Gastrocnemius medialis (tissue), 4 donors: ENCODE results near the gene SWI5. TPM values are rescaled to one million over a fixed set of nuclear protein-coding genes. Genes with fewer than 3 reads are reported as not detected.

Experiments used
- ATAC-seq, 2 donors: fragments of 150-250 bp; one replicate each; pipeline ENCODE4 v1.9.1; 2016
- DNase-seq, 2 donors: peaks; one replicate each; pipeline ENCODE4 v3.0.0-alpha.2; 2019
- H3K27ac ChIP-seq, 4 donors: fragments of 200-600 bp; sonication (generic); 1 replicate in 1 of 4; 2 replicates in 3 of 4; pipeline ENCODE4 v1.5.1; 2016 to 2018; ENCODE audit warnings: mild to moderate bottlenecking in 2 of 4, moderate library complexity in 1 of 4
- H3K27me3 ChIP-seq, 3 donors: fragments of 200-600 bp; sonication (generic) in 2 of 3; 1 replicate in 1 of 3; 2 replicates in 2 of 3; pipeline versions ENCODE4 v1.5.1 to v1.6.0; 2016 to 2019; ENCODE audit warnings: mild to moderate bottlenecking in 1 of 3, moderate library complexity in 1 of 3
- H3K36me3 ChIP-seq, 2 donors: fragments of 200-600 bp; sonication (generic) in 1 of 2; one replicate each; pipeline ENCODE4 v1.5.1; 2017 to 2018
- H3K4me1 ChIP-seq, 2 donors: fragments of 200-600 bp; sonication (generic) in 1 of 2; one replicate each; pipeline ENCODE4 v1.5.1; 2016 to 2017; ENCODE audit warnings: mild to moderate bottlenecking in 2 of 2
- H3K4me3 ChIP-seq, 4 donors: fragments of 200-600 bp; sonication (generic) in 3 of 4; 1 replicate in 1 of 4; 2 replicates in 3 of 4; pipeline ENCODE4 v1.5.1; 2016 to 2019; ENCODE audit warnings: mild to moderate bottlenecking in 2 of 4
- H3K9me3 ChIP-seq, 3 donors: fragments of 200-600 bp; sonication (generic) in 2 of 3; 1 replicate in 1 of 3; 2 replicates in 2 of 3; pipeline ENCODE4 v1.5.1; 2016 to 2019
- POLR2A ChIP-seq, 2 donors: fragments of 450-650 bp; IDR thresholded peaks; one replicate each; pipeline ENCODE4 v1.6.1; 2017; ENCODE audit warnings: antibody characterized with exemption in 2 of 2, mild to moderate bottlenecking in 2 of 2, moderate library complexity in 2 of 2
- in situ Hi-C, 4 donors: fragments of 200-750 bp; cut with MboI; loops; one replicate each; pipeline versions ENCODE4 v1.15.0 to v1.8.0; 2017; ENCODE audit warnings: low sequenced_read_pairs in 4 of 4
- intact Hi-C: fragments of 100-400 bp; cut with DNase I; formaldehyde crosslinking; loops from one replicate; pipeline ENCODE4 v1.15.1; 2023; ENCODE audit warnings: low total_unique reads
- total RNA-seq, 4 donors: library from RNA; depleted of rRNA; stranded (reverse); fragments of >200 nt; gene quantifications; one replicate each; pipeline versions ENCODE4 v1.1.0 to v1.2.3, GENCODE V29; 2016
- TF ChIP-seq, protein P1 (sequence below), 5 experiments: fragments of 450-650 bp in 3 of 5; fragments of 200-600 bp in 2 of 5; sonication (generic) in 2 of 5; IDR thresholded peaks in 4 of 5; conservative IDR thresholded peaks in 1 of 5; 1 replicate in 4 of 5; 2 replicates in 1 of 5; pipeline ENCODE4 v1.5.1; 2016 to 2019; ENCODE audit warnings: antibody characterized with exemption in 5 of 5, mild to moderate bottlenecking in 3 of 5, moderate library complexity in 3 of 5

Gene SWI5
- total RNA-seq, 4 donors from 2014 or later: 12.7 to 23.8 (median 13.5) TPM

DNA sequence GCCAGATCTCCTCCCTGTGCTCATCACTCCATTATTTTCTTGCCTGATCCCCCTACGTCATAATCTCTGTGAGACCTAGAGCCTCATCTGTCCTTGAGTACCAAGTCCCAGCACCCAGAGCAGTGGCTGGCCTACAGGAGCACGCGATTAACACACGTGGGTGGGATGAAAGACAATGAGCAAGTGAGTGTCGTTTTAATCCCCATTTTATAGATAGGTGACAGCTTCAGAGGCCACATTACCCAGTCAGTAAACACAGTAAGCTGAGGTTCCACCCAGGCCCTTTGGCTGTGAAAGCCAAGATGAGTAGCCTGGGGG is 28.9 kb downstream of the SWI5 start:
- no peak for TF ChIP-seq POLR2A (IDR thresholded peaks at IDR 0.05)
- TF ChIP-seq, protein P1, sequence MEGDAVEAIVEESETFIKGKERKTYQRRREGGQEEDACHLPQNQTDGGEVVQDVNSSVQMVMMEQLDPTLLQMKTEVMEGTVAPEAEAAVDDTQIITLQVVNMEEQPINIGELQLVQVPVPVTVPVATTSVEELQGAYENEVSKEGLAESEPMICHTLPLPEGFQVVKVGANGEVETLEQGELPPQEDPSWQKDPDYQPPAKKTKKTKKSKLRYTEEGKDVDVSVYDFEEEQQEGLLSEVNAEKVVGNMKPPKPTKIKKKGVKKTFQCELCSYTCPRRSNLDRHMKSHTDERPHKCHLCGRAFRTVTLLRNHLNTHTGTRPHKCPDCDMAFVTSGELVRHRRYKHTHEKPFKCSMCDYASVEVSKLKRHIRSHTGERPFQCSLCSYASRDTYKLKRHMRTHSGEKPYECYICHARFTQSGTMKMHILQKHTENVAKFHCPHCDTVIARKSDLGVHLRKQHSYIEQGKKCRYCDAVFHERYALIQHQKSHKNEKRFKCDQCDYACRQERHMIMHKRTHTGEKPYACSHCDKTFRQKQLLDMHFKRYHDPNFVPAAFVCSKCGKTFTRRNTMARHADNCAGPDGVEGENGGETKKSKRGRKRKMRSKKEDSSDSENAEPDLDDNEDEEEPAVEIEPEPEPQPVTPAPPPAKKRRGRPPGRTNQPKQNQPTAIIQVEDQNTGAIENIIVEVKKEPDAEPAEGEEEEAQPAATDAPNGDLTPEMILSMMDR (IDR thresholded peaks at IDR 0.05 in 4 of 5, conservative IDR thresholded peaks at IDR 0.05 in 1 of 5): no peak
- DNase-seq (no peak), ATAC-seq (no peak)
- Histone ChIP-seq H3K27me3 (no peaks in the 10 kb centered on the region), H3K4me1 (no peaks in the 10 kb centered on the region), H3K9me3 (no peaks in the 10 kb centered on the region), H3K4me3 (no peak overlapping the region), H3K27ac (no peak overlapping the region), H3K36me3 (peaks cover 0 to 23% of the 10 kb centered on the region in 2 donors)
- in situ Hi-C loops: no loop called here
- intact Hi-C loops: no loop called here

DNA sequence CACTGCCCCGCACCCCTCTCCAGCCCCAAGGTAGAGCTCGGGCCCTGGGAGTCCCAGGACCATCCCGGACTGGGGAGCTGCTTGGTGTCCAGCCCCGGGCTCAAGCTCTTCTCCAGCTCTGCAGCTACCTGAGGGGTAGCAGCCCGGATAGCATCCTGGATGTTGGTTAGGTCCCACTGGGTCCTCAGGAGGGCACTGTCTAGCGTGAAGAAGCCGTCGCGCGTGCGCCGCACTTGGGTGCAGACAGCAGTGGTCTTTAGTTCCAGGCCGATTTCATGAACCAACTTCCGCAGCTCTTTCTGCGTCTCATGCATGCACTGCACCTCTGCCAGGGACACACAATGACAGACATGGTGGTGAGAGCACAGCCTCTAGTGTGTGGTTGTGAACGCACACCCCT is 33.5 kb downstream of the SWI5 start:
- Histone ChIP-seq H3K9me3 (no peaks in the 10 kb centered on the region), H3K27me3 (no peaks in the 10 kb centered on the region), H3K36me3 (peaks cover 0 to 44% of the 10 kb centered on the region in 2 donors), H3K4me3 (no peak overlapping the region), H3K27ac (no peak overlapping the region), H3K4me1 (peaks cover 0 to 8% of the 10 kb centered on the region in 2 donors)
- DNase-seq (no peak), ATAC-seq (no peak)
- intact Hi-C loops (no loop called here), in situ Hi-C loops (no loop called here)
- TF ChIP-seq POLR2A (IDR thresholded peaks at IDR 0.05): no peak
- TF ChIP-seq, protein P1 (IDR thresholded peaks at IDR 0.05 in 4 of 5, conservative IDR thresholded peaks at IDR 0.05 in 1 of 5): no peak

DNA sequence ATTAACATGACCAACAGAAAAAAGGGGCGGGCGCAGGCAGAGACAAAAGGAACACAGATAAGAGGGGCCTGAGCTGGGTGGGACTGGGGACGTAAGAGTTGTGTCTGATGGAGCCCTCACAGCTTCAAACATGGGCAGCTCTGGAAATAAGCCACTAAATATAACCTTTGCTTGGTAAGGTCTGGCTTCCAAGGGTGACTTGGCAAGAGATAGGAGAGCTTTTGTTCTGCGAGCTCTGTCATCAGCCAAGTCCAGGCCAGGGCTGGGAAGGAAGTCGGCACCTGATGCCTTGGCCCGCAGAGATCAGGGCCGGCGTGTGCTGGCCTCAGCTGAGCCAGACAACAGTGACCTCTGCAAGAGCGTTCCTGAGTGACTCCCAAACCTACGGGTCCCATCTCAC is 34.4 kb downstream of the SWI5 start:
- peak; percentile 28 to 71 for DNase-seq
- Histone ChIP-seq H3K27me3 (no peaks in the 10 kb centered on the region), H3K36me3 (peaks cover 0 to 53% of the 10 kb centered on the region in 2 donors), H3K4me3 (no peak overlapping the region), H3K4me1 (peaks cover 0 to 8% of the 10 kb centered on the region in 2 donors), H3K27ac (peak overlapping the region; percentile 31 to 76 (median 74)), H3K9me3 (no peaks in the 10 kb centered on the region)
- in situ Hi-C loops: no loop called here
- ATAC-seq: peak; percentile 70 to 91
- TF ChIP-seq POLR2A (IDR thresholded peaks at IDR 0.05): no peak
- TF ChIP-seq, protein P1 (IDR thresholded peaks at IDR 0.05 in 4 of 5, conservative IDR thresholded peaks at IDR 0.05 in 1 of 5): no peak
- intact Hi-C loops: no loop called here

DNA sequence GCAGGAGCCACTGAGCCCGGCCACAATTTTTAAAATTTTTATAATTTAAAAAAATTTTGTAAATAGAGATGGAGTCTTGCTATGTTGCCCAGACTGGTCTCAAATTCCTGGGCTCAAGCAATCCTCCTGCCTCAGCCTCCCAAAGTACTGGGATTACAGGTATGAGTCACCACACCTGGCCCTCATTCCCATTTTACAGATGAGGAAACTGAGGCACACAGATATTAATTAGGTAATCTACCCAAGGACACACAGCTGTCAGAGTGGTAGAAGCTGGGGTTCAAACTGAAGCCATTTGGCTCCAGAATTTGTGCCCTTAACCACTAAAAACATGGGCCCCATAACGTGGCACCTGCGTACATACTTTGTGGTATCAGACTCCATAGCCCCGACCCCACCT is 38.6 kb downstream of the SWI5 start:
- intact Hi-C loops (no loop called here), in situ Hi-C loops (no loop called here)
- DNase-seq (no peak), ATAC-seq (no peak)
- Histone ChIP-seq H3K9me3 (no peaks in the 10 kb centered on the region), H3K4me1 (peaks cover 0 to 8% of the 10 kb centered on the region in 2 donors), H3K36me3 (peaks cover 0 to 63% of the 10 kb centered on the region in 2 donors), H3K27ac (no peak overlapping the region), H3K4me3 (no peak overlapping the region), H3K27me3 (no peaks in the 10 kb centered on the region)
- TF ChIP-seq, protein P1 (IDR thresholded peaks at IDR 0.05 in 4 of 5, conservative IDR thresholded peaks at IDR 0.05 in 1 of 5): no peak
- no peak for TF ChIP-seq POLR2A (IDR thresholded peaks at IDR 0.05)

DNA sequence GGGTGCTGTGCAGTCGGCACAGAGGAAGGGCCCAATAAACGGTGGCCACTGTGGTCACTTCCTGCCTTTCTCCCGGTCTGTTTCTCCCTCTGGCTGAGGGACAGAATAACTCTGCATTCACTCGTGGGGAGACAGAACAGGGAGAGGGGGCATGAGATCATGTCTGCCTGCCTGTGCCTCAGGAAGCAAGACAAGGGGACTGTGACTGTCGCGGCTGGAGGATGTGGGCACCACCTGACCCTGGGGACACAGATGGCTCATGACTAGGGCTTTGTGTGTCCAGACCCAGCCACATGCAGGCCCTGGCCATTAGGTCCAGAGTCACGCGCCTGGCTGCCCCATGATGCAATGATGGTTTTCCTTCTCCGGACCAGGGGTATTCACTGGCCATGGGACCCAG is 40.3 kb downstream of the SWI5 start:
- no peak for ATAC-seq
- peaks cover 0 to 65% of the 10 kb centered on the region in 2 donors for H3K36me3 ChIP-seq
- H3K27ac ChIP-seq: no peak overlapping the region
- TF ChIP-seq POLR2A (IDR thresholded peaks at IDR 0.05): no peak
- TF ChIP-seq, protein P1 (IDR thresholded peaks at IDR 0.05 in 4 of 5, conservative IDR thresholded peaks at IDR 0.05 in 1 of 5): no peak
- no peak for DNase-seq
- no peaks in the 10 kb centered on the region for H3K9me3 ChIP-seq
- in situ Hi-C loops (no loop called here), intact Hi-C loops (no loop called here)
- no peaks in the 10 kb centered on the region for H3K27me3 ChIP-seq
- peaks cover 3 to 6% of the 10 kb centered on the region in 2 donors for H3K4me1 ChIP-seq
- H3K4me3 ChIP-seq: no peak overlapping the region
